ENCODE data around the gene CASP1.

GRCh38 chr11:105003151-105003550 lies 31.8 kb downstream of the CASP1 start:
- TF ChIP-seq TAF1 (IDR thresholded peaks at IDR 0.05; ENCODE audit: borderline replicate concordance, low read depth, low read length) (no peak), POLR2A (IDR thresholded peaks at IDR 0.05; ENCODE audit: low read depth, low read length) (no peak), POLR2AphosphoS5 (IDR thresholded peaks at IDR 0.05; ENCODE audit: low read depth, low read length) (no peak)

All from GM12892 (cell line).